HepG2 (cell line): ENCODE data around the gene RRP36. TPM values are rescaled to one million over a fixed set of nuclear protein-coding genes. Genes with fewer than 3 reads are reported as not detected.

ENCODE experiments used
- ATAC-seq: fragments of 200-7000 bp; cut with Tn5 transposase; 3 replicates; pipeline ENCODE4 v1.9.1; 2020; ENCODE audit warnings: mild to moderate bottlenecking, moderate library complexity
- BruUV-seq: library from RNA; stranded (reverse); fragments of 400-500 nt; replicated peaks from 2 replicates; lab custom pipeline; 2021; lab: Mats Ljungman, UMichigan
- CTCF ChIA-PET: fragments of 300-600 bp; formaldehyde crosslinking; extraction: SDS; loops from one replicate; lab custom pipeline; 2021; ENCODE audit warnings: low total read pairs, inconsistent platforms, low intra/inter-chr PET ratio; lab: Yijun Ruan, JAX
- POLR2A ChIA-PET: fragments of 350-600 bp; sonication (Branson Sonifier 250); formaldehyde crosslinking; loops from one replicate; lab custom pipeline; 2020; ENCODE audit warnings: antibody characterized with exemption, inconsistent platforms; lab: Yijun Ruan, JAX
- DNase-seq: peaks from one replicate; pipeline ENCODE4 v3.0.0-alpha.2; 2015; ENCODE audit warnings: low spot score
- FAIRE-seq: peaks from 3 replicates; lab custom pipeline; 2011; peaks lifted over from hg19 to GRCh38; lab: Jason Lieb, UNC
- H2AFZ ChIP-seq: one replicate; pipeline ENCODE4 v1.6.1; 2011; ENCODE audit warnings: low read length, inconsistent platforms
- H3K27ac ChIP-seq: fragments of 300-600 bp; 3 replicates; pipeline ENCODE4 v1.8.0; 2011; ENCODE audit warnings: mixed run types, mild to moderate bottlenecking, mixed read lengths, low read length, inconsistent platforms; ENCODE audit not compliant: insufficient read depth; ENCODE audit errors: extremely low read length
- H3K27me3 ChIP-seq, 2 experiments: fragments of 200-600 bp in 1 of 2; 2 replicates in 1 of 2; 3 replicates in 1 of 2; pipeline versions ENCODE4 v1.6.0 to v1.8.0; 2011; ENCODE audit warnings: low read length in 2 of 2, mild to moderate bottlenecking in 2 of 2, moderate library complexity in 2 of 2, inconsistent platforms in 1 of 2; ENCODE audit not compliant: insufficient read depth in 2 of 2, control insufficient read depth in 1 of 2
- H3K36me3 ChIP-seq, 2 experiments: fragments of 200-600 bp in 1 of 2; replicated peaks in 1 of 2; 2 replicates in 1 of 2; 3 replicates in 1 of 2; pipeline versions ENCODE4 v1.5.1 to v1.8.0; 2011; ENCODE audit warnings: low read length in 2 of 2, inconsistent platforms in 1 of 2; ENCODE audit not compliant: insufficient read depth in 2 of 2, control insufficient read depth in 1 of 2
- H3K4me1 ChIP-seq: 2 replicates; pipeline ENCODE4 v1.5.1; 2012; ENCODE audit warnings: low read length, inconsistent platforms; ENCODE audit not compliant: insufficient read depth
- H3K4me2 ChIP-seq: 2 replicates; pipeline ENCODE4 v1.6.0; 2011; ENCODE audit warnings: low read depth, low read length, inconsistent platforms
- H3K4me3 ChIP-seq, 3 experiments: fragments of 200-600 bp in 1 of 3; sonication (generic), shearing (Covaris generic) in 1 of 3; replicated peaks in 1 of 3; 2 replicates each; pipeline ENCODE4 v1.5.1; 2011 to 2016; ENCODE audit warnings: low read length in 3 of 3, inconsistent platforms in 2 of 3, low read depth in 2 of 3, mild to moderate bottlenecking in 2 of 3, control low read depth in 1 of 3, mixed read lengths in 1 of 3; ENCODE audit not compliant: insufficient read depth in 1 of 3
- H3K79me2 ChIP-seq: one replicate; pipeline ENCODE4 v1.6.1; 2011; ENCODE audit warnings: low read length, inconsistent platforms; ENCODE audit not compliant: insufficient read depth
- H3K9ac ChIP-seq: 2 replicates; pipeline ENCODE4 v1.6.0; 2011; ENCODE audit warnings: mild to moderate bottlenecking, low read depth, low read length, inconsistent platforms; ENCODE audit not compliant: insufficient read depth
- H3K9me3 ChIP-seq: 2 replicates; pipeline ENCODE4 v1.5.1; 2012; ENCODE audit warnings: mild to moderate bottlenecking, low read length
- H4K20me1 ChIP-seq: 2 replicates; pipeline ENCODE4 v1.6.0; 2011; ENCODE audit warnings: inconsistent platforms, mild to moderate bottlenecking, low read length, moderate library complexity; ENCODE audit not compliant: insufficient read depth
- CBX2 ChIP-seq, 2 experiments: fragments of 200-600 bp in 1 of 2; sonication (generic); formaldehyde crosslinking in 1 of 2; IDR thresholded peaks; 2 replicates each; pipeline versions ENCODE4 v1.7.0 to v1.8.1; 2018 to 2022; ENCODE audit warnings: low read depth in 2 of 2, low read length in 1 of 2, mild to moderate bottlenecking in 1 of 2, missing genetic modification reagents in 1 of 2
- E2F2 ChIP-seq: sonication (generic); formaldehyde crosslinking; IDR thresholded peaks from 2 replicates; pipeline ENCODE4 v1.4.0; 2020; ENCODE audit warnings: missing genetic modification reagents, borderline replicate concordance
- FOXK2 ChIP-seq: fragments of 450-650 bp; IDR thresholded peaks from 2 replicates; pipeline ENCODE4 v1.6.1; 2016
- KDM2A ChIP-seq: sonication (generic); formaldehyde crosslinking; IDR thresholded peaks from 2 replicates; pipeline ENCODE4 v1.4.0; 2020; ENCODE audit warnings: low read depth, missing genetic modification reagents, borderline replicate concordance
- MEIS2 ChIP-seq: sonication (generic); formaldehyde crosslinking; IDR thresholded peaks from 2 replicates; pipeline ENCODE4 v1.9.0; 2021; ENCODE audit warnings: mild to moderate bottlenecking, missing genetic modification reagents
- NONO ChIP-seq, 2 experiments: fragments of 450-650 bp in 1 of 2; sonication (generic) in 1 of 2; formaldehyde crosslinking in 1 of 2; IDR thresholded peaks in 1 of 2; conservative IDR thresholded peaks in 1 of 2; 2 replicates each; pipeline versions ENCODE4 v1.6.1 to v1.8.0; 2017 to 2022; ENCODE audit warnings: mild to moderate bottlenecking in 1 of 2, missing genetic modification reagents in 1 of 2, moderate library complexity in 1 of 2
- PTBP1 ChIP-seq: fragments of 200-400 bp; formaldehyde crosslinking; IDR thresholded peaks from 2 replicates; pipeline ENCODE4 v1.6.1; 2018; ENCODE audit warnings: low read length, low read depth; ENCODE audit not compliant: poor library complexity, severe bottlenecking
- WGBS: methylation state at CpG from one replicate; pipeline ENCODE4 v1.1.6; 2017; ENCODE audit warnings: low lambda C conversion rate; 5-methylcytosine and 5-hydroxymethylcytosine counted together
- in situ Hi-C: cut with HindIII; loops from 2 replicates; pipeline ENCODE4 v1.10.0; 2017; ENCODE audit warnings: low pct_unique_long_range_greater_than_20kb; ENCODE audit not compliant: extremely low pct_ligation_motif_present
- intact Hi-C: fragments of 100-400 bp; cut with micrococcal nuclease; formaldehyde crosslinking; loops from one replicate; pipeline ENCODE4 v1.10.0; 2022; ENCODE audit not compliant: unreplicated experiment
- polyA plus RNA-seq, 8 experiments: library from polyadenylated mRNA; depleted of rRNA in 3 of 8; stranded (reverse) in 7 of 8; unstranded in 1 of 8; fragments of >200 nt; fragmentation: Illumina TruSeq in 4 of 8; extraction: Trizol in 4 of 8; gene quantifications; 2 replicates each; pipeline versions ENCODE4 v1.2.1 to v1.2.3, GENCODE V29; 2011 to 2016; ENCODE audit warnings: low read depth in 4 of 8, missing spikeins in 1 of 8, mixed read lengths in 1 of 8; ENCODE audit not compliant: insufficient read depth in 1 of 8
- total RNA-seq, 5 experiments: library from RNA; depleted of rRNA; stranded (reverse); fragments of >200 nt; fragmentation: Illumina TruSeq; extraction: Trizol; gene quantifications; 2 replicates each; pipeline ENCODE4 v1.2.3, GENCODE V29; 2016; ENCODE audit warnings: low read depth in 1 of 5

The RRP36 gene
- total and polyA plus RNA-seq, 2 of the 13 experiments (the other 11 are each of a cell fraction or from before 2014, with no cell fraction given), result 29.5 to 144 TPM

GRCh38 chr6:42973926-42974325 is 47.5 kb upstream of the RRP36 start:
- 100% methylated on average over 3 of the region's 3 CpGs for WGBS
- Histone ChIP-seq H3K27me3 (no peaks in the 10 kb centered on the region; a peak in 1 of 5 replicates), H3K36me3 (no peaks in the 10 kb centered on the region), H3K79me2 (peaks cover 10% of the 10 kb centered on the region), H3K4me1 (peaks cover 50% of the 10 kb centered on the region), H3K27ac (no peak overlapping the region), H3K4me2 (no peak overlapping the region), H4K20me1 (no peaks in the 10 kb centered on the region), H3K9ac (no peak overlapping the region), H3K4me3 (no peak overlapping the region), H2AFZ (no peak overlapping the region), H3K9me3 (no peaks in the 10 kb centered on the region)
- TF ChIP-seq KDM2A, result no peak
- no peak for TF ChIP-seq CBX2 (IDR thresholded peaks at IDR 0.05; ENCODE audit: low read depth, low read length)
- TF ChIP-seq CBX2 (CRISPR knock-in tag; IDR thresholded peaks at IDR 0.05; ENCODE audit: low read depth), result no peak
- no peak for TF ChIP-seq MEIS2
- TF ChIP-seq E2F2 (CRISPR knock-in tag), result no peak
- TF ChIP-seq FOXK2, result no peak
- no peak for TF ChIP-seq PTBP1
- TF ChIP-seq NONO (IDR thresholded peaks at IDR 0.05), result no peak
- no peak for TF ChIP-seq NONO (CRISPR knock-in tag; conservative IDR thresholded peaks at IDR 0.05)
- FAIRE-seq (no peak), DNase-seq (no peak), ATAC-seq (no peak)
- CTCF ChIA-PET, result no interaction called here
- BruUV-seq, result no TSS peak
- POLR2A ChIA-PET, result interaction anchor here (1.5 to 3.0 kb wide), 2 partner anchors 10 to 14 kb away, joined by 4 to 17 read pairs; partner anchors contain the start of genes GNMT and PPP2R5D
- intact Hi-C loops (no loop called here), in situ Hi-C loops (no loop called here)
